B cell (primary cell): ENCODE results near the gene MS4A13. TPM values are rescaled to one million over a fixed set of nuclear protein-coding genes. Genes with fewer than 3 reads are reported as not detected.
"Not testable (repeated sequence)": the region's sequence is repeated elsewhere in the genome, so short reads cannot be mapped to it uniquely, and the experiment has no call there.

Experiments
- ATAC-seq: fragments of 200-7000 bp; cut with Tn5 transposase; one replicate; pipeline ENCODE4 v1.10.0; 2021; ENCODE audit warnings: low read depth, mild to moderate bottlenecking, moderate number of reproducible peaks, moderate library complexity
- CTCF ChIA-PET: fragments of 350-600 bp; sonication (Branson Sonifier 250); formaldehyde crosslinking; loops from one replicate; lab custom pipeline; 2021; ENCODE audit warnings: antibody characterized with exemption, inconsistent platforms; lab: Charles Lee
- POLR2A ChIA-PET: fragments of 350-600 bp; sonication (Branson Sonifier 250); formaldehyde crosslinking; loops from one replicate; lab custom pipeline; 2021; ENCODE audit warnings: antibody characterized with exemption; lab: Charles Lee
- DNase-seq: peaks from one replicate; pipeline ENCODE4 v3.0.0; 2013
- H2AFZ ChIP-seq: 2 replicates; pipeline ENCODE4 v1.6.1; 2012; ENCODE audit warnings: mild to moderate bottlenecking, low read depth, low read length; ENCODE audit not compliant: insufficient read depth, poor library complexity, severe bottlenecking
- H3K27ac ChIP-seq, 2 donors: 1 replicate in 1 of 2; 2 replicates in 1 of 2; pipeline ENCODE4 v1.5.1; 2012 to 2013; ENCODE audit warnings: low read length in 2 of 2, mild to moderate bottlenecking in 2 of 2, moderate library complexity in 1 of 2
- H3K27me3 ChIP-seq, 4 experiments: fragments of 200-600 bp in 1 of 4; sonication (generic) in 1 of 4; replicated peaks in 1 of 4; 1 replicate in 2 of 4; 2 replicates in 2 of 4; pipeline versions ENCODE4 v1.6.1 to v1.7.0; 2013 to 2016; ENCODE audit warnings: low read length in 3 of 4, mild to moderate bottlenecking in 2 of 4, mixed read lengths in 1 of 4, moderate library complexity in 1 of 4; ENCODE audit not compliant: insufficient read depth in 4 of 4, control insufficient read depth in 3 of 4; ENCODE audit errors: control extremely low read depth in 1 of 4
- H3K36me3 ChIP-seq, 2 experiments: replicated peaks in 1 of 2; 1 replicate in 1 of 2; 2 replicates in 1 of 2; pipeline versions ENCODE4 v1.6.1 to v1.7.1; 2013; ENCODE audit warnings: low read length in 1 of 2; ENCODE audit not compliant: insufficient read depth in 2 of 2, control insufficient read depth in 1 of 2; ENCODE audit errors: control extremely low read depth in 1 of 2, extremely low read depth in 1 of 2
- H3K4me1 ChIP-seq, 2 donors: fragments of 200-600 bp in 1 of 2; sonication (generic) in 1 of 2; 1 replicate in 1 of 2; 2 replicates in 1 of 2; pipeline versions ENCODE4 v1.5.1 to v1.6.1; 2013 to 2017; ENCODE audit warnings: low read length in 2 of 2; ENCODE audit not compliant: control insufficient read depth in 2 of 2, insufficient read depth in 2 of 2
- H3K4me2 ChIP-seq: replicated peaks from 2 replicates; pipeline ENCODE3; 2012; ENCODE audit warnings: mild to moderate bottlenecking, low read depth, low read length; ENCODE audit not compliant: poor library complexity, severe bottlenecking
- H3K4me3 ChIP-seq, 5 experiments: fragments of 200-600 bp in 1 of 5; sonication (generic) in 1 of 5; 1 replicate in 3 of 5; 2 replicates in 2 of 5; pipeline versions ENCODE4 v1.5.1 to v1.7.0; 2011 to 2016; ENCODE audit warnings: low read length in 4 of 5, mild to moderate bottlenecking in 4 of 5, low read depth in 2 of 5, control low read depth in 1 of 5, moderate library complexity in 1 of 5; ENCODE audit not compliant: insufficient read depth in 1 of 5; ENCODE audit errors: control extremely low read depth in 1 of 5, extremely low read depth in 1 of 5
- H3K79me2 ChIP-seq: fragments of 200-600 bp; sonication (generic); one replicate; pipeline ENCODE4 v1.6.0; 2016; ENCODE audit warnings: low read length; ENCODE audit not compliant: control insufficient read depth, insufficient read depth
- H3K9ac ChIP-seq: fragments of 200-600 bp; sonication (generic); 2 replicates; pipeline ENCODE4 v1.6.1; 2017; ENCODE audit warnings: mild to moderate bottlenecking, low read length, moderate library complexity
- H3K9me3 ChIP-seq, 3 donors: one replicate each; pipeline versions ENCODE4 v1.6.1 to v1.7.1; 2013; ENCODE audit warnings: low read length in 2 of 3; ENCODE audit not compliant: control insufficient read depth in 2 of 3, insufficient read depth in 1 of 3; ENCODE audit errors: control extremely low read depth in 1 of 3
- H4K20me1 ChIP-seq: 2 replicates; pipeline ENCODE4 v1.6.0; 2012; ENCODE audit warnings: mild to moderate bottlenecking, low read length; ENCODE audit not compliant: insufficient read depth, control insufficient read depth, poor library complexity, severe bottlenecking
- H3K27ac Mint-ChIP-seq: one replicate; pipeline ENCODE4 v1.8.0; 2021; ENCODE audit warnings: mixed read lengths
- H3K27me3 Mint-ChIP-seq: one replicate; pipeline ENCODE4 v1.8.0; 2021; ENCODE audit warnings: mixed read lengths
- H3K4me1 Mint-ChIP-seq: one replicate; pipeline ENCODE4 v1.8.0; 2021; ENCODE audit warnings: mixed read lengths
- H3K4me3 Mint-ChIP-seq: one replicate; pipeline ENCODE4 v1.8.0; 2021; ENCODE audit warnings: mixed read lengths
- H3K9me3 Mint-ChIP-seq: one replicate; pipeline ENCODE4 v1.8.0; 2022; ENCODE audit warnings: mixed read lengths; ENCODE audit not compliant: insufficient read depth
- CTCF ChIP-seq: fragments of 200-600 bp; IDR thresholded peaks from one replicate; pipeline ENCODE4 v1.8.0; 2022; ENCODE audit warnings: antibody characterized with exemption, mild to moderate bottlenecking
- EZH2 ChIP-seq: IDR thresholded peaks from 2 replicates; pipeline ENCODE4 v1.6.1; 2012; ENCODE audit warnings: borderline replicate concordance, low read depth, mild to moderate bottlenecking, moderate library complexity, low read length; ENCODE audit not compliant: insufficient read depth, poor library complexity, severe bottlenecking
- WGBS: methylation state at CpG from one replicate; pipeline ENCODE4 v1.1.5; 2013; ENCODE audit warnings: missing lambda C conversion rate; ENCODE audit not compliant: insufficient coverage; 5-methylcytosine and 5-hydroxymethylcytosine counted together
- intact Hi-C: fragments of 100-400 bp; cut with micrococcal nuclease; formaldehyde crosslinking; loops from one replicate; pipeline ENCODE4 v1.10.0; 2022
- polyA plus RNA-seq: library from polyadenylated mRNA; depleted of rRNA; stranded (reverse); fragments of >200 nt; gene quantifications from 2 replicates; pipeline ENCODE4 v1.2.3, GENCODE V29; 2012
- total RNA-seq, 2 donors: library from RNA; stranded (reverse); fragments of 120-200 nt in 1 of 2; gene quantifications; 1 replicate in 1 of 2; 2 replicates in 1 of 2; pipeline versions ENCODE4 v1.2.3 to v1.2.4, GENCODE V29; 2013 to 2022

The MS4A13 gene
- total and polyA plus RNA-seq, 2 donors (not counting 1 experiment from before 2014, with no cell fraction given), result not detected

- no peaks in the 10 kb centered on the region for H3K27me3 ChIP-seq
- TF ChIP-seq CTCF, result no peak
- no peak for TF ChIP-seq EZH2
- no peak overlapping the region for H3K9ac ChIP-seq
- H3K36me3 ChIP-seq, result no peaks in the 10 kb centered on the region
- Mint-ChIP-seq H3K27me3 (no peaks in the 10 kb centered on the region), H3K4me3 (no peak overlapping the region), H3K4me1 (peaks cover 15% of the 10 kb centered on the region), H3K9me3 (no peaks in the 10 kb centered on the region), H3K27ac (peak overlapping the region; percentile 53)
- ChIA-PET POLR2A (interaction anchor here (0.6 kb wide), 1 partner anchor 58 kb away, joined by 3 read pairs; no protein-coding TSS in a partner anchor), CTCF (interaction anchor here (0.7 to 1.5 kb wide), 5 partner anchors 17 to 1519 kb away, joined by 3 to 4 read pairs (median 3); no protein-coding TSS in a partner anchor)
- 13% methylated on average over 1 of the region's 1 CpG for WGBS
- H3K4me3 ChIP-seq, result no peak overlapping the region
- DNase-seq (peak; percentile 75), ATAC-seq (peak; percentile 87)
- H2AFZ ChIP-seq, result no peak overlapping the region
- H3K9me3 ChIP-seq, result peaks cover 0 to 3% (median 0%) of the 10 kb centered on the region in 3 donors
- H3K27ac ChIP-seq, result no peak overlapping the region
- intact Hi-C loops, result loop anchor here (10.0 kb wide), 1 partner anchor 46 kb away; no protein-coding TSS in a partner anchor
- no peaks in the 10 kb centered on the region for H4K20me1 ChIP-seq
- H3K79me2 ChIP-seq, result no peaks in the 10 kb centered on the region
- H3K4me1 ChIP-seq, result peaks cover 4 to 9% of the 10 kb centered on the region in 2 donors
- H3K4me2 ChIP-seq, result peak overlapping the region; percentile 24
These were observed 13.7 kb downstream of the MS4A13 start for GRCh38 chr11:60528934-60529333.

- no peak overlapping the region for H3K9ac ChIP-seq
- H3K27ac Mint-ChIP-seq, result no peak overlapping the region
- no peak overlapping the region for H3K27ac ChIP-seq
- H3K4me2 ChIP-seq, result no peak overlapping the region
- no CpG with 5 or more reads among the region's 3 CpGs for WGBS
- H3K36me3 ChIP-seq, result no peaks in the 10 kb centered on the region
- H3K4me1 Mint-ChIP-seq, result peaks cover 15% of the 10 kb centered on the region
- POLR2A ChIA-PET, result no interaction called here
- H4K20me1 ChIP-seq, result no peaks in the 10 kb centered on the region
- intact Hi-C loops, result no loop called here
- no peaks in the 10 kb centered on the region for H3K9me3 Mint-ChIP-seq
- H3K79me2 ChIP-seq, result no peaks in the 10 kb centered on the region
- no peaks in the 10 kb centered on the region for H3K27me3 Mint-ChIP-seq
- peaks cover 0 to 3% (median 0%) of the 10 kb centered on the region in 3 donors for H3K9me3 ChIP-seq
- H3K4me3 ChIP-seq, result no peak overlapping the region
- H2AFZ ChIP-seq, result no peak overlapping the region
- ATAC-seq (no peak), DNase-seq (no peak)
- TF ChIP-seq EZH2, result no peak
- TF ChIP-seq CTCF, result no peak
- H3K4me3 Mint-ChIP-seq, result no peak overlapping the region
- H3K4me1 ChIP-seq, result peaks cover 4 to 9% of the 10 kb centered on the region in 2 donors
- no peaks in the 10 kb centered on the region for H3K27me3 ChIP-seq
- CTCF ChIA-PET, result no interaction called here
These were observed 15.4 kb downstream of the MS4A13 start for GRCh38 chr11:60530454-60531100.

GRCh38 chr11:60532383-60532782 is 17.2 kb downstream of the MS4A13 start:
- WGBS, result no CpG with 5 or more reads among the region's 18 CpGs
- H3K27ac Mint-ChIP-seq, H3K4me3 ChIP-seq, H3K4me1 ChIP-seq, H2AFZ ChIP-seq, H3K9ac ChIP-seq, POLR2A ChIA-PET, H4K20me1 ChIP-seq, H3K4me3 Mint-ChIP-seq, H3K27me3 Mint-ChIP-seq, H3K4me2 ChIP-seq, H3K27ac ChIP-seq, H3K27me3 ChIP-seq, H3K79me2 ChIP-seq, intact Hi-C loops, H3K36me3 ChIP-seq, H3K9me3 Mint-ChIP-seq, H3K9me3 ChIP-seq, CTCF ChIA-PET, ATAC-seq, DNase-seq: not testable (repeated sequence)
- H3K4me1 Mint-ChIP-seq, result peaks cover 15% of the 10 kb centered on the region
